HG03575 (cell line): ENCODE results near the gene FCN1.

ENCODE experiments used
- ATAC-seq: cut with Tn5 transposase; IDR thresholded peaks from one replicate; pipeline ENCODE4 v1.9.1; 2021; ENCODE audit not compliant: unreplicated experiment, insufficient number of reproducible peaks, low FRiP score; ENCODE audit errors: extremely low read depth

The FCN1 gene

GRCh38 chr9:134896834-134897583, 20.7 kb downstream of the FCN1 start:
- ATAC-seq = no peak

GRCh38 chr9:134895908-134896833, 21.5 kb downstream of the FCN1 start:
- no peak for ATAC-seq

GRCh38 chr9:134895567-134895907, 22.2 kb downstream of the FCN1 start:
- no peak for ATAC-seq

GRCh38 chr9:134895097-134895496, 22.6 kb downstream of the FCN1 start:
- ATAC-seq = no peak

GRCh38 chr9:134894136-134894860, 23.4 kb downstream of the FCN1 start:
- ATAC-seq = no peak

- no peak for ATAC-seq
Measured at GRCh38 chr9:134892820-134893420, 24.8 kb downstream of the FCN1 start.

GRCh38 chr9:134892221-134892620, 25.5 kb downstream of the FCN1 start:
- ATAC-seq = no peak

- ATAC-seq = no peak
Measured at GRCh38 chr9:134891713-134892112, 26.0 kb downstream of the FCN1 start.

GRCh38 chr9:134891053-134891452, 26.7 kb downstream of the FCN1 start:
- no peak for ATAC-seq

GRCh38 chr9:134890155-134890495, 27.6 kb downstream of the FCN1 start:
- no peak for ATAC-seq

GRCh38 chr9:134889386-134890154, 28.1 kb downstream of the FCN1 start:
- no peak for ATAC-seq

GRCh38 chr9:134888603-134889190, 29.0 kb downstream of the FCN1 start:
- ATAC-seq = no peak

- no peak for ATAC-seq
Measured at GRCh38 chr9:134887686-134888602, 29.8 kb downstream of the FCN1 start.

GRCh38 chr9:134887219-134887618, 30.5 kb downstream of the FCN1 start:
- no peak for ATAC-seq

GRCh38 chr9:134886413-134886913, 31.2 kb downstream of the FCN1 start:
- no peak for ATAC-seq

GRCh38 chr9:134885679-134886412, 31.9 kb downstream of the FCN1 start:
- no peak for ATAC-seq
